HL-60 (cell line): Measurements from ENCODE around the gene CHCHD6.

Source experiments
- DNase-seq, 2 experiments: peaks; one replicate each; pipeline ENCODE4 v3.0.0-alpha.2; 2010 to 2020; ENCODE audit warnings: low read depth in 1 of 2, low spot score in 1 of 2
- H3K27ac ChIP-seq: fragments of 250-450 bp; sonication (Bioruptor Pico); replicated peaks from 2 replicates; pipeline ENCODE4 v1.5.1; 2020; ENCODE audit warnings: mild to moderate bottlenecking, moderate library complexity
- H3K27me3 ChIP-seq: fragments of 250-450 bp; sonication (Bioruptor Pico); 2 replicates; pipeline ENCODE4 v1.5.1; 2021; ENCODE audit warnings: mild to moderate bottlenecking, moderate library complexity; ENCODE audit not compliant: insufficient read depth, poor library complexity, severe bottlenecking
- H3K4me3 ChIP-seq: replicated peaks from 2 replicates; pipeline ENCODE4 v1.5.1; 2011; ENCODE audit warnings: mild to moderate bottlenecking, control low read depth, low read length; ENCODE audit not compliant: insufficient read depth
- CTCF ChIP-seq: IDR thresholded peaks from one replicate; pipeline ENCODE4 v1.5.1; 2011; ENCODE audit warnings: low read length, control low read depth, inconsistent platforms; ENCODE audit not compliant: insufficient read depth
- GABPA ChIP-seq: IDR thresholded peaks from 2 replicates; pipeline ENCODE4 v1.6.1; 2012; ENCODE audit warnings: low read depth
- POLR2AphosphoS5 ChIP-seq: IDR thresholded peaks from 2 replicates; pipeline ENCODE4 v1.6.1; 2012; ENCODE audit warnings: low read depth
- SPI1 ChIP-seq: IDR thresholded peaks from 2 replicates; pipeline ENCODE4 v1.6.1; 2012; ENCODE audit warnings: low read depth, mild to moderate bottlenecking, borderline replicate concordance
- TF ChIP-seq, protein P1 (sequence below): IDR thresholded peaks from 2 replicates; pipeline ENCODE4 v1.6.1; 2012; ENCODE audit warnings: low read depth; ENCODE audit not compliant: insufficient replicate concordance

CHCHD6 gene

DNA sequence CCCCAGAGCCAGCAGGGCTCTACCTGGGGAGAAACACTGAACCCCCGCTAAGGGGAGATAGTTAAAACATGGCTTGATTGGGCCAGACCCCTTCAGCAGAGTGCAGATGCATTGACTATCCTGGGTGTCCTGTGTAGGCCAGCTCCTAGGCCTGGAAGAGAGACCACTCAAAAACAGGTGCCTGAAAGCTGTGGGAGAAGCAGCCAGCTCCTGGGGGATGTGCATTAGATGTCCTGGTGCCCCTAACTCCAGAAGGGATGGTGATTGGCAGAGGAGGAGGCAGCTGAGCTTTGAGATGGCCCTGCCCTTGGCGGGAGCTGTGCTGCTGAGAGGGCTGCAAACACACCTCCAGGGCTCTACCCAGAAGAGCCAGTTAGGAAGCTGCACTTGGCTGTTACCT lies 189.6 kb downstream of the CHCHD6 start:
- DNase-seq = no peak
- TF ChIP-seq POLR2AphosphoS5 = no peak
- no peak for TF ChIP-seq GABPA
- TF ChIP-seq SPI1 = no peak
- TF ChIP-seq, protein P1, sequence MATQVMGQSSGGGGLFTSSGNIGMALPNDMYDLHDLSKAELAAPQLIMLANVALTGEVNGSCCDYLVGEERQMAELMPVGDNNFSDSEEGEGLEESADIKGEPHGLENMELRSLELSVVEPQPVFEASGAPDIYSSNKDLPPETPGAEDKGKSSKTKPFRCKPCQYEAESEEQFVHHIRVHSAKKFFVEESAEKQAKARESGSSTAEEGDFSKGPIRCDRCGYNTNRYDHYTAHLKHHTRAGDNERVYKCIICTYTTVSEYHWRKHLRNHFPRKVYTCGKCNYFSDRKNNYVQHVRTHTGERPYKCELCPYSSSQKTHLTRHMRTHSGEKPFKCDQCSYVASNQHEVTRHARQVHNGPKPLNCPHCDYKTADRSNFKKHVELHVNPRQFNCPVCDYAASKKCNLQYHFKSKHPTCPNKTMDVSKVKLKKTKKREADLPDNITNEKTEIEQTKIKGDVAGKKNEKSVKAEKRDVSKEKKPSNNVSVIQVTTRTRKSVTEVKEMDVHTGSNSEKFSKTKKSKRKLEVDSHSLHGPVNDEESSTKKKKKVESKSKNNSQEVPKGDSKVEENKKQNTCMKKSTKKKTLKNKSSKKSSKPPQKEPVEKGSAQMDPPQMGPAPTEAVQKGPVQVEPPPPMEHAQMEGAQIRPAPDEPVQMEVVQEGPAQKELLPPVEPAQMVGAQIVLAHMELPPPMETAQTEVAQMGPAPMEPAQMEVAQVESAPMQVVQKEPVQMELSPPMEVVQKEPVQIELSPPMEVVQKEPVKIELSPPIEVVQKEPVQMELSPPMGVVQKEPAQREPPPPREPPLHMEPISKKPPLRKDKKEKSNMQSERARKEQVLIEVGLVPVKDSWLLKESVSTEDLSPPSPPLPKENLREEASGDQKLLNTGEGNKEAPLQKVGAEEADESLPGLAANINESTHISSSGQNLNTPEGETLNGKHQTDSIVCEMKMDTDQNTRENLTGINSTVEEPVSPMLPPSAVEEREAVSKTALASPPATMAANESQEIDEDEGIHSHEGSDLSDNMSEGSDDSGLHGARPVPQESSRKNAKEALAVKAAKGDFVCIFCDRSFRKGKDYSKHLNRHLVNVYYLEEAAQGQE = no peak
- TF ChIP-seq CTCF = no peak
- no peak overlapping the region for H3K27ac ChIP-seq
- no peak overlapping the region for H3K4me3 ChIP-seq
- no peaks in the 10 kb centered on the region for H3K27me3 ChIP-seq

DNA sequence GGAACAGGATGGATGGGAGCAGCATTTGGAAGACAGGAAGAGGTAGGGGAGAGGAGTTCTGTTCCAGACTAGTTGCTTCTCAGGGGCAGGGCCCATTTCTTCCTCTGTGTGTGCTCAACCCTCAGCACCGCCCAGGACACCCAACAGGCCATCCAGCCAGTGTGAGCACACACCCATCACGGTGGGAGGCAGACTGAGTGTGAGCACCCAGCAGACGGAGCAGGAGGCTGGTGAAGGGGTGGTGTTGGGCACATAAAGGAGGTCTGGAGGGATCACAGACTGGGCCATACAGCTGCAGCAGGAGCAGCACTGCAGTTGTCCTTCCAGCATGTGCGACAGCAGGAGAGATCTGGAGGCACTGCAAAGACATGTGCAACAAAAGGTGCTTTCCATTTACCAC lies 190.4 kb downstream of the CHCHD6 start:
- H3K27me3 ChIP-seq = no peaks in the 10 kb centered on the region
- TF ChIP-seq SPI1 (no peak), POLR2AphosphoS5 (no peak), GABPA (no peak), CTCF (no peak)
- TF ChIP-seq, protein P1 = no peak
- H3K4me3 ChIP-seq = no peak overlapping the region
- no peak overlapping the region for H3K27ac ChIP-seq
- DNase-seq = no peak

GRCh38 chr3:126895178-126896066 lies 191.4 kb downstream of the CHCHD6 start:
- DNase-seq = no peak
- Histone ChIP-seq H3K27ac (no peak overlapping the region), H3K27me3 (no peaks in the 10 kb centered on the region), H3K4me3 (no peak overlapping the region)
- TF ChIP-seq POLR2AphosphoS5 (no peak), SPI1 (no peak), CTCF (no peak), GABPA (no peak)
- TF ChIP-seq, protein P1 = no peak
